Activated gamma-delta T cell (primary cell): ENCODE measurements around the gene CNTNAP2.

Source experiments
- DNase-seq: peaks from one replicate; lab custom pipeline; 2025; lab: John Stamatoyannopoulos, UW

CNTNAP2 gene

DNA sequence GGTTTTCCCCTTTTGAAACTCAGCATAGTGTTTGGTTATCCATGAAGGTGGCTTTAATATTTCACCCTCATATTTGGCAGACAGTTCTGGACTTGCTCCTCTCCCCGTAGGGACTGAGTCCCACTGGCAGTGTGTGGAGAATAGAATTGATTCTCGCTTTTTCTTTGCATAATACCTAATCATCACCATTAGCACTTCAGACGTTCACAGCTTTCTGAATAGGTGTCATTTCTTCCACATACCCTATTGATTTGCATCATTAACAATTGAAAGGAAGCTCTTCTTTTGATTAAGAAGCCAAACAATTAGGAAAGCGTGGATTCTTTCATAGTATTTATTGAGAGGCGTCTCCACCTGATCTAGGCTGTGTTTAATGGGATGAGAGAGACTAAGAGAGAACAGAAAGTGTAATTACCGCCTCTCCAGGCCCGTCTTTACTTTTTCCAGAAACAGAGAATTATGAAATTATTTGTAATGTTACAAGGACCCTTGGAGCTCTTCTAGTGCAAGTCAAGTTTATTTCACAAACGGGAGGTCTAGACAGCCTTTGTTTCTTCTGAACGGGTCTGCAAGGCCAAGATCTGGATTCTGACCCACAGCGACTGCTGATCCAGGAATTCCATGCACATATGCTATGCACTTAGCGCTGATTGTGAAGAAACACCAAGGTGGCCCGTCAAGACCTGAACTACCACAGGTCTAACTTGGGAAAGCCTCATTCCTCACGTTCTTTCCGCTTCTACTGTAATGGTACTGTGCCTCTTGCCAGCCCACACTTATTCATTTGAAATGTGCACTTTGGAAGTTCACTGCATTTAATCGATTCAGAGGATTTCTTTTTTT, 2224.1 kb downstream of the CNTNAP2 start:
- DNase-seq = no peak

DNA sequence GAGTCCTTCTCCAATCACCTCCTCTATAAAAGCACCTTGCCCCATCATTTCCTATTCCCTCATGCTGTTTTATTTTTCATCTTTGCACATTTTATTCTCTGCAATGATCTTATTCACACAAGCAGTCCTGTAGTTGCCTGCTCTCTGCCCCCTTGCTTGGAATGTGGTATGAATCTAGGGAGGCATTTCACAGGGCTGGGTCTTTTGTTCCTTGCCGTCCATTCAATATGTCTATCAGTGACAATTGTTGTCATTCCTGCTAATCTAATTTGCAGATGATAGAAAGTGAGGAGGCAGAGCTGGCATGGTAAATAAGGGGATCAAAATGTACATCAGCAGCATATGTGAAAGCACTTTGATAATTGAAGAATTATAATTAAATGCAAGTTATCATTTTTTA, 2227.8 kb downstream of the CNTNAP2 start:
- DNase-seq = no peak

DNA sequence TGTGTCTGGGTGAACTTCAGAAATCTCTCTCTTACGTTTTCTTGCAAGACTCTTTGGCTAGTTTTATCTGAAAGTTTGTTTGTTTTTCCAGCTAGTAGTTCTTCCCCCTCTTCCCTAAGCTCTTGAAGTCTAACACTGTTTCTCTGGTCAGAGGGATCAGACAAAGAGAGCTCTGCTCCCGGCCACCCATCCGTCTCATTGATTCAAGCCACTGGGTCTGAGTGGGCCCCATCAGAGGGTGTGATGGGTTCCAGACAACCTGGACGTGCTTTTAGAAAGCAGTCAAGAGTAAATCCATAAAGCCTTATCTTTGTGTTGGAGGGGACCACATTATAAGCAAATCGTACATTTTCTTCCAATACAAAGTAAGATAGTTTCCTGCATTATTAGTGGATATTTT, 2231.4 kb downstream of the CNTNAP2 start:
- no peak for DNase-seq

DNA sequence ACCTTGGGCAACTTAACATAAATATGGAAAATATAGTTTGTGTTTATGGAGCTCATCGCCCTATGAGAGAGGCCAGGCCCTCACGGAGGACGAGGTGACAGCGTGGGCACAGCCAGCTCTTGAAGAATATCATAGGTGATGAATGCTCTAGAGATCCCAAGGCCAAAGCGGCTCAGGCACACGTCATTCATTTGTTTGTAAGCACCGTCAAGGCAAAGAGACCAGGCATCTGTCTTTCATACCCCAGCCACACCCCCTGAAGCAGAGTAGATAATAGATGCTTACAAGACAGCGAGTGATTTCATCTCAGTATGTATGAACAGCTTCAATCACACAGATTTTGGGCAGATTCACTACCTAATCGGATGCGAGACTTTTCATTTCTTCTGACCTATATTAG, 2231.9 kb downstream of the CNTNAP2 start:
- no peak for DNase-seq

DNA sequence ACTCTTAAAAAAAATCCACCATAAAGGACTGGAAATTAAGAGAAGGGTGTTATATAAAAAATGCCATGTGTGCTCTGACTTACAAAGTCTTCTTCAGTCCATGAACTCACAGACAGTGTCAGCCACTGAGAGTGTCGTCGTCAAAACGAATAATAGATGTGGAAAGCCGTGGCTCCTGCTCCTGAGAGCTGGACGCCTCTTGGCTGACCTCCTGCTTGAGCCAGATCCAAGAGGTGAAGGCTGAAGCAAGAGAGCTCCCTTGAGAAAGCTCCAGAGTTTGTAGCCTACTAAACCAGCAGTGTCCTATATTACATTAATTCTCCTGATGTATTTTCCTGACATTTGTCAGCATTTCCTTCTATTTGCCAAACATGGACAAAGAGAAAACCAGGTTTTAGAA, 2239.7 kb downstream of the CNTNAP2 start:
- no peak for DNase-seq

DNA sequence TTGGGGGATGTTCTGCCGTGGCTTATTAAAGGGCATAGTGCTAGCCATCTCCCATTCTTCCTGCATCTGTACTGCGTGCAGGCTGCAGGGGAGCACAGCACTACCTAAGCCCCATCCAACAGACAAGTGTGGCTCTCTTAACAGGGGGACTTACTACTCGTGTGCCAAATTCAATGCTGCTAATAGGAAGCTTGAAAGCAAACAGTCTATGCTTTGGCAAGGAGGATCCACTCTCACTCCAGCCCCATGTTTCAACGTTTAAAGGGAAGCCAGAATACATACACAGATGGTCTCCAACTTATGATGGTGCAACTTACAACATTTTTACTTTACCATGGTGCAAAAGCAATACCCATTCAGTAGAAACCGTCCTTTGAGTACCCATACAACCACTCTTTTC, 2245.9 kb downstream of the CNTNAP2 start:
- no peak for DNase-seq

DNA sequence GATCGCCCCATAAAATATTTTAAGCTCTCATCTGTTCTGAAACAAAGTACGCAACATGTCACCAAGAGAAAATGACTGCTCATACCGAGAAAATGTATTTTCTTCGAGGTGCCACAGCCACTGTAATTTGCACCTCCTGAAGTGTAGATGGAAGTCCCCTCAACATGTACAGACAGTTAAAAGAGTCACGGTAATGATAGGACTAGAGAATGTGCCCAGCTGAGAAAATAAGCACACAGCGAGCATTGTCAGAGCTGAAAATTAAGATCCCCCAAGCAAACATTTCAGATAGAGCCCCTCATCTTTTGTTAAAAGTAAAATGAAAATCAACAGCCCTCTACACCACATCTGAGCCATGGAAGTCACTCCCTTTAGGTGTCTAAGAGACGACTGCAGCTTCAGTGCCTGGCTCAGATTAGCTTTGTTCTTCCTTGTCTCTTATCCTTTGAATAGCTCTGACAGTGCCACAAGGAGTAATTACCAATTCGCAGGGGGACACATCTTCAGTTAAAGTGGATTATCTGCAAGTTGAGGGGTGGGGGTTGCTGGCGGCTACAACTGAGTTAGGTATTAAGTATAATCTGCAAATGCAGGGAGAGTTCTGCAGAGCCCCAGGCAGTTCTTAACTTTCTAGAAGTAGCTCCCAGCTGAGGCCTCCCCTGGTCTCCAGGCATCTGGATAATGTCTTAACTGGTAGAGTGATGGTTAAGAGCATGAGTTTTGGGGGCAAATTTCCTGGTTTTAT, 2251.3 kb downstream of the CNTNAP2 start:
- DNase-seq = no peak

DNA sequence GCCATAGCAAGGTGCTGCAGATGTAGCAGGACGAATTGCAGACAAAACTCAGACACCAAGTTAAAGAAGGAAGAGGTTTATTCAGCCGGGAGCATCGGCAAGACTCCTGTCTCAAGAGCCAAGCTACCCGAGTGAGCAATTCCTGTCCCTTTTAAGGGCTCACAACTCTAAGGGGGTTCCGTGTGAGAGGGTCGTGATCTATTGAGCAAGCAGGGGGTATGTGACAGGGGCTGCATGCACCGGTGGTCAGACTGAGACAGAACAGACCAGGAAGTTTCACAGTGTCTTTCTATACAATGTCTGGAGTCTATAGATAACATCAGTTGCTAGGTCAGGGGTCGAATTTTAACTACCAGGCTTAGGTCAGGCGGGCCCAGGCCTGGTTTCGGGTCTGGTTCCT, 2252.0 kb downstream of the CNTNAP2 start:
- no peak for DNase-seq

DNA sequence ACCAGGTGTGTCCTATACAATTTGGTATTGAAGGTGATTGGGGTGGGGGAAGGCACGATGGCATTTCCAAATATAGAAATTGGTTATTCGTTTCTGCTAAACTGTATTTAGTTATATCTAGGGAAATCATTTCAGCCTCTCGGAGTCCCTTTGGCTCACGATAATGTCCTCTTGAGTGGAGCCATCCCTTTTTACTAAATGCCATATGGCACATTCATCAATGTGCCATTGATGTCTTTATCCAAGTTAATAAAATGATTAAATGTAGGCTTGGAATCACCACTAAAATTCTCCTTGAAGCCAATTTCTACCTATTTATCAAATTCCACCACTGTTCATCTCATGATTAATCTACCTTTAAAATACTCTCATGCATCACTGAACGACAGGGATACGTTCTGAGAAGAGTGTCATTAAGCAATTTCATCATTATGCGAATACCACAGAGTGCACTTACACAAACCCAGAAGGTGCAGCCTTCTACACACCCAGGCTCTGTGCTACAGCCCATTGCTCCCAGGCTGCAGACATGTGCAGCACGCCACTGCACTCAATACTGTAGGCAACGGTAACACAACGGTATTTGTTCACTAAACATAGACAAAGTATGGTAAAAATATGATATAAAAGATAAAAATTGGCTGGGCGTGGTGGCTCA, 2254.8 kb downstream of the CNTNAP2 start:
- DNase-seq = no peak

DNA sequence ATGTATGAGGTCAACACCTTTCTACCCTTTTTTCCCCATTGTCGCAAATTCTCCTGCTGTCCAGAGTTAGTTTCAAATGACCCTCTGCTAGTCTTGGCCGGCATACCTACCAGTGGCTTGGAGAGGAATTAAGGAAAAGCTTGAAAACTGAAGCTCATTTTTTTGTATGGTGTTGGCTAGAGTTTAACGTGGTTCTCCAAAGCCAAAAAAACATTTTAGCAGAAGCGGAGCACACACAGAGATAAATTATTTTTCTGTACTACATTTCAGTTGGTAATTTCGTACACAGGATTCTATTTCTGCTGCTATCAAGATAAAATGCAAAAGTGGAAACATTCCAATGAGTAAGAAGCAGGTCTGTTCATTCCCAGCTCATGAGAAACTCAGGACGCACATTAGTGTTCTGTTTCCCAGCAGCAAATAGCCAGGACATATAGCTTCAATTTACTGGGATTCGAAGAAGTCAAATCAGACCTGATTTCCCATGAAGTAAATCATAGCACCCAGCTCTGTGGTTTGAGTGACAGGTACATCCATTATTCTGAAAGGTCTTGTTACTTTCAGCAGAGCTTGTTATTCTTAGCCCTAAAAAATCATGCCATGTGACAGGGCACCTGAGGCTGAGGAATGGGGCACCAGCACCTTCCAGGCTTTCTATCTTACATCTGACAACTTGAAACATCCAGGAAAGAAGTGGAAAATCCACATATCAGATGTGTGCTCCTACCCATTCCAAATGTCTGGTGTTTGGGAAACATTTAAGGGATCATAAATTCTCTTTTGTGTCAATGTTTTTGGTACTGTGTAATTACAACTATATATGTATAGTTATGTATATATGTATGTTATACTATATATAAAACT, 2258.0 kb downstream of the CNTNAP2 start:
- DNase-seq = no peak

DNA sequence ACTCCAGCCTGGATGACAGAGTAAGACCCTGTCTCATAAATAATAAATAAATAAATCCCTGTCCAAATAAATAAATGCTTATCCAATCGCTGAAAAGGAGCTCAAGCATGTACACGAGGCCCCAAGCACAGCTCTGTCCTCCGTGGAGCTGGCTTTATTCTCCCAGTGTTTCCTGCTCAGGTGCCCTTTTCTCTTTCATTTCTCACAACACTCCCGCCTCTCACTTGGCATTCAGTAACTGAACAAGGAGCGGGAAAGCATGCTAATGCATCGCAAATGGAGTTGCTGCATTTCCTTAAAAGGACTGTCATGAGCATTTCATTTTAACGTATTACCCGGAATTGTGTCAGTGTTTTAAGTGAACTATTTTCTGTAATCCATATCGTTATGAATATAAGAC, 2263.1 kb downstream of the CNTNAP2 start:
- DNase-seq = no peak

DNA sequence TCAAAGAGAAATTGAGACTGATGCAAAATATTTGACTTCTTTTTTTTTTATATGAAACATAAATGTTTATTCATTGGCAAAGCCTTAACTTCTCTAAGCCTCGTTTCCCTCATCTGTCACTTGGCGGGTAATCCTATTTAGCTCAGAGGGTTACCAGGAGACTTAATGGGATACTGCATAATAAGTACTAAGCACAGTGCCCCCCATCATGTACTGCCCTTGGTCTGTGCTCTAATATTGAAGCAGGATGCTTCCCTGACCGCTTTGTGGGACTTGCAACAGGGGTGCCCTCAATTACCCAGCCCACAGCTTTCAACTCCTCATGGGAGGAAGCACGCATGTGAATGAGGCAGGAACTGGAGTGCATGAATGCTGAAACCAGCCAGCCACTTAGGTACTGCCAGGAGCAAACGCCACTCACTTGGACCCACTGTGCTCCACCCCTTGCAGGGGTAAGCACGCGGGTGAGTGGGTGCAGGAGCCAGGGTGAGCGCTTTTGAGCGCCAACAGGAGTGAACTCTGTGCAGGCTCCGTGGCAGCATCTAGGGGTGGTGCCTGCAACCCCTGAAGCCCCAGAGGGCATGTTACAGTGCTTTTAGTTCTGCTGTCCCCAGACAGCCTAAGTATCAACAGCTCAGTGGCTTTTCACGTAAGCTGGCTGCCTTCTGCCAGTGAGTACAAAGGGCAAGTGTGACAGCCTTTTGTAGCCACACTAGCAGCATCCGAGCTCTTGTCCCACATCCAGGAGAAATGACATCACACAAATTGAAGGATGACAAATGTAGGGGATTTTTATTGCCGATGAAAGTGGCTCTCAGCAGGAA, 2264.2 kb downstream of the CNTNAP2 start:
- DNase-seq = no peak

DNA sequence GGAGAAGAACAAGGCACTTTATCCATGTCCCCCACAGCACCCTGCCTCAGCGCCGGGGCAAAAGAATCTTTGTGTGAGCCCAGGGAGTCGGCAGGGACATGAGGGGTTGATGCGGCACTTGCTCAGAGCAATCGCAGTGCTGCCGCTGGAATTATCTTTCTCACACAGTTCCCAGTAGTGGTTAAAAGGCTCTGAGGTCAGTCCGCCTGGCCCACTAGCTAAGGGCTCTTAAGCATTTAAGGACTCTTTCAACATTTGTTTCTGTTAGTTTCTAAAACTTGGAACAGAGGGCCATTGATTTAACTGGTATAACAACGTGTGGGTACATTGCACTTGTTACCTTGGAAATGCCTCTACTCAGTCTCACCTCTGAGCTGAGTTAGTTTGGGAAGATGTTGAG, 2266.0 kb downstream of the CNTNAP2 start:
- no peak for DNase-seq

DNA sequence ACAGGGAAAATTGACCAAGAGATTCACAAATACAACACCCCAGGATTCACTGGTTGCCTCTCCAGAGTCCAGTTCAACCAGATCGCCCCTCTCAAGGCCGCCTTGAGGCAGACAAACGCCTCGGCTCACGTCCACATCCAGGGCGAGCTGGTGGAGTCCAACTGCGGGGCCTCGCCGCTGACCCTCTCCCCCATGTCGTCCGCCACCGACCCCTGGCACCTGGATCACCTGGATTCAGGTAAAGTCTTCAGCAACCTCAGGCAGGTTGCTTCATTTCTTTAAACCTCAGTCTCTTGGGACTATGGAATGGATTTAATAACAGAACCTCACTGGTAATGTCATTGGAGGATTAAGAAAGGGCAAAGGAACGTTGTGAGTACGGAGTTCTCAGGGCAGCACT, 2267.1 kb downstream of the CNTNAP2 start:
- no peak for DNase-seq

DNA sequence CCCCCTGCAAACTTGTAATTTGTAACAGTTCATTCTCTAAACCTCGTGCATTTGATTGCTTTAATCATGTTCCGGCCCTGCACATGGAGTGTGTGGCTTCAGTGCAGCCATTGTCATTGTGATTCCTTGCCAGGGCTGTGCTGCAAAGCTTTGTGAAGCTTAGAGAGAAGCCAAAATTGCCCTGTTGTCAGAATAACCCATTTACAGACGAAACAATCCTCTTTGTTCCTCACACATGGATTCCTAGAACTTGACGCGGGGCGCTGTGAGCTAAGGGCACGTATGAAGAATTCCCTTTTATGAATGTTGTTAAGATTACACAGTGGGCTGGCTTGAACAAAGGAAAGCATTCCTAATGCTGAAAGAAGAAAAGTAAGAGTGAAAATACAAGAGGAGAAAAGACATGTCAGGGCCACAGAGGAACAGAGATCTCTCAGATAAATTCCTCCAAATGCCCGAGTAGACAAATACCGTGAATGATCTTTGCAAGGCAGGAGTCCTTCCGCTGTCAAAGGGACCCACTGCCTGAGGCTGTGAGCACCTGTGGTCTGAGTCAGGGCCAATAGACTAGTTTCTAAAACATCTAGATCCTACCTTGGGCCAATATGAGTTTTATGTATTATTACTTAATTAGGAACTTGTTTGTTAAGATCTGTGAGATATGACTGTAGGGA, 2268.5 kb downstream of the CNTNAP2 start:
- no peak for DNase-seq

DNA sequence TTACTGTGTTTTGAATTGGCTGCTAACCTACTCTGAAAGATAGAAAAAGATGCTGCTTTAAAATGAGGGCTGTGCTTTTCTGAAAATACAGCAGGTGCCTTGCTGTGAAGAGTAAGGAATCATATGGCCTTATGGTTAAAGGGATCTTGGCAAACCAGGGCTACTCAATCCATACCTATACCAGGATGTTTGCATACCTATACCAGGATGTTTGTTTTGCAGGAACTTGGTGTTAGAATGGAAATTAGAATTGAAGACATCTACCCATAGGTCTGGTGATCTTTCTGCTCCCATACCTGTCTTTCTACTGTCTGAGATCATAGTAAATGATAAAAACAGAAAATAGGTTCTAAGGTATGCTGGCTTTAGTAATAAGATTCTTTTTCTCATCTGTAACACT, 2273.8 kb downstream of the CNTNAP2 start:
- DNase-seq = no peak

DNA sequence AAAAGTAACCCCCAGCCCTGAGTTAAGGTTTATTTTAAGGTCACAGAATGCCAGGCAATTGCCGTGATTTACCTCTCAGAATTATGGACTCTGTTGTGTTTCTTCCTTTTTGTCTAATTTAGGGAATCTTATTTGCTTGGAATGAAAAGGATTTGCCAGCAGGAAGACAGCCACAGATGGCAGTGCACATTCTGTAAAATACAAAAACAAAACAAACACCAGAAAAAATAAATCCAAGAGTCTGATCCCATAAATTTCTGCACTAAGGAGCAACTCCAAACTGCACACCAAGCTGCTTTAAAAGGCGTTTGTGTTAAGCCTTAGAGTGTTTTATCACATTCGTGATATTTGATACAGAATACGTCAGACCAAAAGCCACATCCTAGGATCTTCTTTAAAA, 2275.0 kb downstream of the CNTNAP2 start:
- no peak for DNase-seq

DNA sequence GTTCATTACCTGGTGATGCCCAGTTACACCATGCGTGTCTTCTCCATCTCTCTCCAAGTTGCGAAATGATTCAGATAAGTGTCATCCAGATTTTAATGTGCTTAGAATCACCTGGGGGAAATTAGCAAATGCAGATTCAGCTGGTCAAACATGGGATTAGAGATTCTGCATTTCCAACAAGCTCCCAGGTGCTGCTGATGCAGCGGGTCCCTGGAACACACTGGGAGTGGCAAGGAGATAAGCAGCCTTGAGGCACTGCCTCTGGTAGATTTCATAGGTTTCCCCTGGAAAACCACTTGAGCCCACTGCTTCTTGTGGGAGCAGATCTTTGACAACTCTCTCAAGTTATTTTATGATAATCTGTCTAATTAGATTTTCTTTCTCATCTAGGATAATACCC, 2278.0 kb downstream of the CNTNAP2 start:
- DNase-seq = no peak

DNA sequence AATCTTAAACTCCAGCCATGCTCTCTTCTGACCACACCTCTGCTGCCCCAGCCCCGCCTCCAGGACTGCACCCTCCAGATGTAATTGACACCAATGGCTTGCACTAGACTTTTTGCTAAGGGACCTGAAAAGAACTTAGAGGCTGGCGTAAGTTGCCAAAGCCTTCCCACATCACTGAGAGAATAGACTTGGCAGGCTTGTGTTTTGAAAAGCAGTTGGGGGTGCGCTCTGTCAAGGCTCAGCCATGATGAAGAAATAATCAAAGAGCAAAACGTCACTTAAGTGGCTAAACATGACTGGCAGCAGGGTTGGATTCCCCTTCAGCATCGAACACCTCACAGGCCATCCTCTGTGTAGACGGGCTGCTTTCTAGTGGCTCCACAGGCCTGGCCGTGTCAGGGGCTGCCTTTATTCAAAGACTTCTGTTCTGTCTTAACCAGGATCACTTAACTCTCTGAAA, 2278.8 kb downstream of the CNTNAP2 start:
- DNase-seq = no peak

DNA sequence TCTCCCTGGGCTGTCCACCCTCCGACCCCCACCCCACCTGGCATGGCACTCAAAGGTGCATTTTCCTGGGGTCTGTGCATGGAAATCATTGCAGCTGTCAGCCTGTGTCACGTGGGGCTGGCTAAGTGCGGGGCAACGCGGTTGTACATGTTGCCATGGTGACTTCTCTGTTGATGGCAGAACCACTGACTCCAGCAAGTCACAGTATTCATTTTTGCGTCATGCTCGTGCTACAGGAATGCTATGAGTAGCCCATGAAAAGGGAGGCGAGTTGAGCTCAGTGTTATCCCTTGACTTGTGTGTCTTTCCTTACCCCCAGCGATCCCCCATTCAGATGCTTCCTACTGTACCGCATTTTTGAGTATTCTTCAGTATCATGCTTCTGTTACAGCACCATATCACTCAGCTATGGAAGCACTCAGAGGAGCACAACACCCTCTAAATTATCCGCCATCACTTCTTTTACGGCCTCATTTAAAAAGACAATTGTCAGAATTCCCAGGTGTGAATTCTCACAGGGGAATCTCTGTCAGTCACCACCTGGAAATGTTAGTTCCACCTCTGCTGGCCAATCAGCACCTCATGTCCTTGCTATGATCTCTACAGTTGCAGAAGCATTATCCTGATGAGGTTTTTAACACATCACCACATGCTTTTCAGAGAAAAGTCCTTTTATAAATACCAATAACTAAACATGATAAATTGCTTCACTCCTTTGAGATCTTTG, 2279.6 kb downstream of the CNTNAP2 start:
- DNase-seq = no peak
